Stimulated activated CD8-positive, alpha-beta memory T cell treated with anti-CD3 and anti-CD28 coated beads, Interleukin-7, amount 100 ng/mL, for 1 hour (primary cell): ENCODE data around the gene OSTN.
"Not testable (repeated sequence)": the region's sequence is repeated elsewhere in the genome, so short reads cannot be mapped to it uniquely, and the experiment has no call there.

Experiments
- DNase-seq, 2 donors: peaks; one replicate each; pipeline ENCODE4 v3.0.0-alpha.2; 2020; ENCODE audit warnings: low read depth in 2 of 2

OSTN gene

DNA sequence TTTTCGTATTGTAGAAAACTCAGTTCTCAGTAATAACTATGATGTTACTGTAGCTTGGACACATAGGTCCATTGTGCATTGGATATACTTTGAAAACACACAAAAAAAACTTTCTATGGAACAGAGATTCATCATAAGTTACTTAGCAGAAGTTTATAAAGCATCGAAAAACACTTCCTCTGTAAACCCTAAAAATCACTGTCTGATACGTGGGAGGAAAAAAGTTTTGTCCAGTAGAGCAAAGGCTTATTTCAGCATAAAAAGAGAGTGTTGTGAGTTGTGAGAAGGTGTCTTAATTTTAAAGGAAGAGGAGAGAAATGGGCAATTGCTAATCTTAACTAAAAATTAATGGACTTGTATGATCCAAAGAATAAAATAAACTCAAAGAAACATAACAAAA lies 64.8 kb downstream of the OSTN start:
- no peak for DNase-seq

DNA sequence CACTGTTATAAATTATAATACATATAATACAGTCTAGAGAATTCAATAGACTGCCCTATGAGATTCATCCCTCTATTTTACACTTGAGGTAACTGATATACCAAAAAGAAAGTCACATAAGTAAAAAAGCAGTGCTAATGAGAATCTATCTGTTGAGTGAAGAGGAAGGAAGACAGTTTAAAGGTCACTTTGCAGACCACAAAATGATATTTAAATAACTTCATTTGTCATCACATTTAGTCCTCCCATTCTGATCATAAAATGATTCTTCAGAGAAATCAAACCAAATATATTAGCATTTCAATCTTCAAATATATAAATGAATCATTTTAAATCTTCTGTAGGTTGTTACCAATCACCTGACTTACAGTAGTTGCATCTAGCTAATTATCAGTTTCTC lies 69.7 kb downstream of the OSTN start:
- no peak for DNase-seq

DNA sequence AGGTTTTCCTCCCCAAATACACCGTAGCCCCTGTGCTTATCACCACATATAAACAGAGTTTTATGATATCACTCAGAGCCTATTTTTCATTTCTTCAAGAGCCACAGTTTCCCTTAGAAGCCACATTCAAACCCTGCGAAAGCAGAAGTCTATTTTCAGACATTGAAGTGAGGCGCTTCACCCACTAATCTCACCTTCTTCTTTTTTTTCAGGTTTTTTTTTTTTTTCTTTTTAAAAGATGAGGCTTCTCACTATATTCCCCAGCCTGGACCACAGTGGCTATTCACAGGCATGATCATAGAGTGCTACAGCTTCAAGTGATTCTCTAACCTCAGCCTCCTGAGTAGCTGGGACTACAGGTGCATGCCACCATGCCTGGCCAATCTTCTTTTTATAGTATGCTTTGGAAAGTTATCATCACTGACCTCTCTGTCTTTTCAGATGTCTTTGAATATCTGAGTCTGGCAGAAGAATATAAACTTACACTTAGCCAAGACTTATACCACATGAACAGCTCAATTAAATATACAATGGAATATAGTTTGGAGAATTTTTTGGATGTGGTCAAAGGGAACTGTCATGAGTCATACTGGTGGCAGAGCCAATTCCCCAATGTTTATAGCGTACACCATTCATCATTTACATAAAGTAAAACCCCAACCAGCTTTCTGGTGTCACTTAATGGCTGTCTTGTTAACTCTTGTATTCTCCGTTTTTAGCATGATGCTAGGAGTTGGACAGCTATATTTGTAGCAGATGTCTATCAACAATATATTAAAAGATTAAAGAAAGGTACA lies 70.4 kb downstream of the OSTN start:
- DNase-seq = no peak

DNA sequence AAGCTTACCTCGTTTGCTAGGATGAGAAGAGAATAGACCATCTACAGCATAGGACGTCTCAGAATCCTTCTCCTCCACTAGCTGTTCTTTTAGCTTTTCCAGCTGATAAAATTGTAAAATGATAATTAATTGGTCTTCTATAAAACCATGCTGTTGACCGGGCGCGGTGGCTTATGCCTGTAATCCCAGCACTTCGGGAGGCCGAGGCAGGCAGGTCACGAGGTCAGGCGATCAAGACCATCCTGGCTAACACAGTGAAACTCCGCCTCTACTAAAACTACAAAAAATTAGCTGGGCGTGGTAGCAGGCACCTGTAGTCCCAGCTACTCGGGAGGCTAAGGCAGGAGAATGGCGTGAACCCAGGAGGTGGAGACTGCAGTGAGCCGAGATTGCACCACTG lies 76.2 kb downstream of the OSTN start:
- not testable (repeated sequence) for DNase-seq

DNA sequence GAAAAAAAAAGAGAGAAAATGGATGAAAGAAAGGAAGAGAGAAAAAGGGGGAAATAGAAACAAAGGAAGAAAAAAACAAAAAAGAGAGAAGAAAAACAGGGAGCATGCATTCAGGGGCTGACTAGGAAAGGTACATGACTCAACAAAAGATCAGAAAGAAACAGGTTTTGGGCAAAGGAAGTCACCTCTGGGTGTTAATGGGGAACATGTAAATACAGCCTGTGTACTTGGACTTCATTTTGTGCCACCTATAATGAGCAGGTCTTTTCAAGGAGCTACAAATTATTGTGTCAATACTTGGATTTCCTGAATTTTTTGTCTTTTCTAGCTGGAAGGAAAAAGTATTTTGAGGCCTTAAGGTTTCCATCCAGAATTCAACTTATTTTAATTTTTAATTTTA lies 76.7 kb downstream of the OSTN start:
- no peak for DNase-seq

DNA sequence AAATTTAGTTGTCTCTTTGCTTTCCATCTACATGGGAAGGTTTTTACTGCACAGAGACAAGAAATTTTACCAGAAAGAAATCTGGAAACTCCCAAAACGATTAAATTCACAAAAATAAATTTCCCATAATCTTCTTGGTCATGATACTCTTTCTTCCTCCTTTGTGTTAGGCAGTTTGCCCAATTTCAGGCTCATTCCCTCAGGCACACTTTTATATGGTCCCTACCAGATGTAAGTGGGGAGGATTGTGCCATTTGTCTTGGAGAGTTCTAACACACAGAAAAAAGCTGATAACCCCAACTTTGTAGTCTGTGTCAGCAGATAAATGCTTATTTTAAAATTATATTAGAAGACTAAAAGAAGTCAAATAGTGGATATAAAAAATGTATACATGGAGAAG lies 81.1 kb downstream of the OSTN start:
- DNase-seq = no peak

DNA sequence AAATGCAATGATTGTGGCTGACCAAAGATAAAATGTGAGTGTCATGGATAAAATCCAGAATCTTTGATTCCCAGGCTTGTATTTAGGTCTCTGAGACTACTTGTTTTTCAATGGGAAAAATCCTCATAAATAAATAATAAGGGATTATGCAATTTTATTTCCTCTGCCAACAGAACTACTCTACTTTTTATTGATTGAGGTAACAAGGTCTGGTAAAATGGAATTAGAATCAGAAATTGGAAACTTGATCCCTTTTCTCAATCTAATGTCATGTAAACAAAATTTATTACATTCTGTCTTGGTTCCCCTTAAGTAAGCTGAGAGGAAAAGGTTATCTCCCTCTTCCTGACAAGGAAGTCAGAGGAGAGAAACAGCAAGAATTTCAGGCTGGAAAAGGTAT lies 81.8 kb downstream of the OSTN start:
- DNase-seq = no peak

DNA sequence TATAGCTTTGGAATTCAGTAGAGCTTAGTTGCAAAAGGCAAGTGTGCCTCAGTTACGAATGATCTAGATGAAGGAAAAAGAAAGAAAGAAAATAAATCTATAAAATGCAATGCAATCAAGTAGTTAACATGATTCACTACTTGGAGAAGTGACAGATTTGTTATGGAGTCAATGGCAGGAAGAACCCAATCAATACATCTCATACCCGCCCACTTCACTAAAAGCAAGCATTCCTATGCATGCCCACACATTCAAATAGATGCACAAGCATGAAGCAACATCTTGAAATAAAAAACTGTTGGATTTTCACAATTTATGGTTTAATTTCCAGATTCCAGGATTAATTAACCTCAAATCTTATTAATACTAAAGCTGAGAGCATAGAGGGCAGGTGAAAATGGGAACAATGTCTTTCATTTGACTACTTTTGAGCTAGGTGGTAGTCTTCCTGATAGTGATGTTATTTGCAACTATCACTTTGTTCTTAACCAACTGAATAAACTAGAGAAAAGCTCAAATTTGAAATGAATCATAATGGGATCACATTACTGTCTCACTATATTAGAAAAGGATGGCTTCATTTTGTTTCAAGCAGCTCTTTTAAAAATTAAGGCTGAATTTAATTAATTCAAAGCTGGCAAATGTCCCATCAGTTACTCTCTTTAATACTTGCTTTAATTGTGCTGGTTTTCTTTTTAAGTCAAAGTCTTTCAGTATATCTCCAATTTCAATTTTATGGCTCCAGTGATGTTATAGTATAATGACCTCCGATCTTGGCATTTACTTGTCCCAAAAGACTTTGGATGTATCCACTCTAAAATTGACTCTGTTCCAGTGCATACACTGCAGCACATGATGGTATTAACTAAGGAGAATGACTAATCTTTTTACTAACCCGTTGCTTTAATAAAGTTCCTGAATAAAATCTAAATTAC lies 83.5 kb downstream of the OSTN start:
- DNase-seq = no peak

DNA sequence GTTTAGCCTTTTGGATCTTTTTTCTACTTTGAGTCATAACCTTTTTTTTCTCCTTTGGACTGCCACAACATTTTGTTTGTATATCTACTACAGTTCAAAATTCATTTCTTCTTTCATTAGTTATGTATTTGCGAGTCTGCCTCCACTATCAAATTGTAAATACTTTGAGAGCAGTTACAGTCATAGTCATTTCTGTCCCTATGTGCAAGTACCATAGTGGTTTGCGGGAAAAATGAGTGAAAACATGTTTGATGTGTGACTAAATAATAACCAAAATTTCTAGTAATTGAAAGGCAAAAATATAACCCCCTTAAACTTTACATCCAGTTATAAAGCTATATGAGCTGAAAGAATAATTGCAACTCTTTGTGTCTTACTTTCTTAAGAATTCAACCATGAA lies 84.4 kb downstream of the OSTN start:
- DNase-seq = no peak

DNA sequence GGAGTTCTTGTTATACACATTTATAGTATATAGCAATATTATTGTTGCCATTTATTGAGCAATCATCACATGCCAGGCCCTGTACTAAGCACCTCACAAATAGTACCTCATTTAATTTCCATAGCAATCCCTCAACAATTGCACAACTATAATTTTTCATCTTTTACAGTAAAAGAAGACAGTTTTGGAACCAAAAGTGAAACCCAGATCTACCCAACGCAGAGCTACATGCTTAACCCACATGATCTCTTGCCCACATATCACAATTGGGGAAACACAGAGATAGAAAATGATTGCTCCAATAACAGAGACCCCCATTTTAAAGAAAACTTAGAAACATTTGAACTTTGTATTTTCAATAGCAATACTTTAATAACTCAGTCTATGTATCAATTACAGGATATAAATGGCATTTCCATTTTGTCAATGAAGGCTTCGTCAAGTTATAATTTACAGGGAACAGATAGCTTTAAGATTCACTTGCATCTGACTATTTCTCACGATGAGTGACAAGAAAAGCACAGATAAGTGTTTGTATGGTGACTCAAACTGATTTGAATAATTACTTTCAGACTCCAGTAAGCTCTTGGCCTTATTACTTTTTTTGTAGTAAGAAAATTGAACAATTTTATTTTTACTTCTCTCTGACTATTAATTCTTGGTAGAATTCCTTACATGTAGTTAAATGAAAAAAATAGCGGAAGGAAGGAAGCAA lies 91.4 kb downstream of the OSTN start:
- no peak for DNase-seq

DNA sequence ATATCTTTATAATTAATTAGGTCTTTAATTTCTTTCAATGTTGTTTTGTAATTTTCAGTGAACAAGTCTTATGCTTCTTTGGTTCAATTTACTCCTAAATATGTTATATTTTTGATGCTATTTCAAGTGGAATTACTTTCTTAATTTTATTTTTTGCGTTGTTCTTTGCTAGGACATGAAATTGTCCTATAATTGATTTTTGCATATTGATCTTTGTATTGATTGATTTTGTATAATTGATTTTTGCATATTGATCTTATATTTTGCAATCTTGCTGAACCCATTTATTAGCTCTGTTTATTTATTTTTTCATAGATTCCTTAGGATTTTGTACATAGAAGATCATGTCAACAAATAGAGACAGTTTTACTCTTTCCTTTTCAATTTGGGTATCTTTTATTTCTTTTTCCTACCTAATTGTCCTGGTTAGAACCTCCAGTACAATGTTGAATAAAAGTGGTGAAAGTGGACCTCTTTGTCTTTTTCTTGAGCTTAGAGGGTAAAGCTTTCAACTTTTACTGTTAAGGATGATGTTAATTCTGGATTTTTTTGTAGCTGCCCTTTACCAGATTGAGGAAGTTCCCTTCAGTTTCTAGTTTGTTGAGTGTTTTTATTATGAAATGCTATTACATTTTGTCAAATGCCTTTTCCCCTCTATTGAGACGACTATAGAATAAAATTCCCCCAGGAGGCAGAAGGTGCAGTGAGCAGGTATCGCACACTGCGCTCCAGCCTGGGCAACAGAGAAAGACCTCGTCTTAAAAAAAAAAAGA lies 93.4 kb downstream of the OSTN start:
- DNase-seq = no peak

DNA sequence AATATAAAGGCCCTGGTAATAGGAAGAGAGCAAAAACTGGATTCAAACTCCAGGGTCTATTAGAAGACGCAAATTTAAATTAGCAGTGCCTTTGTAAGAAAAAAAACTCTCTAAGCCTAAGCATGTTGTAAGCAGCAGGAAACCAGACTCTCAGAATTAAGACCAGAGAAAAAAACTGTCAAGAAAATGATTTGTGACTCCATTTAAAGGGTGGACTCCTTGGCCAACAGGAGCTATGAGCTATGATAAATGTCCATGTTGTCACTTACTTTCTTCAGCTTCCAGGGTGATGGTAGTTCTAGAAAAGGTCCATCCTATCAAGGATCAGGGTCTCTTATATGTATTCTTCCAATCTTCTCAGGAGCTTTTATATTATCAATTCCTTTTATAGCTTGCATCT lies 95.2 kb downstream of the OSTN start:
- DNase-seq = no peak

DNA sequence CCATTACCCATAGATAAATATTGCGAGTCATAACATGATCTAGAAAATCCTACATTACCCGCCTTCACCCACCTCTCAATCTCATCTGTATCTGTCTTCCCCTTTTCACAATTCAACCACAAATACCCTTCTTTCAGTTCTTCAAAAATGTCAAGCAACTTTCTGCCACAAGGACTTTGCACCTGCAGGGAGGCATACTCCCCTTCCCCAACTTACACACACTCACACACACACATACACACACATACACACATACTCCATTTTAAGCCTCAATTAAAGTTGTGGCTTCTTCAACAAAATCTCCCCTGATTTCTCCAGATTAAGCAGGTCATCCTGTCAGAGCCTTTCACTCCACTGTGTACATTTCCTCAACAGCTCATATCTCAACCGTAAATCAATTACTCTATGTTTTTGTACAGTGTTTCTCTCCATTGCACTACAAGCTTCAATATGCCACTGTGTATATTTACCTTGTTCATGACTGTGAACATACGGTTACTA lies 97.0 kb downstream of the OSTN start:
- DNase-seq = no peak

DNA sequence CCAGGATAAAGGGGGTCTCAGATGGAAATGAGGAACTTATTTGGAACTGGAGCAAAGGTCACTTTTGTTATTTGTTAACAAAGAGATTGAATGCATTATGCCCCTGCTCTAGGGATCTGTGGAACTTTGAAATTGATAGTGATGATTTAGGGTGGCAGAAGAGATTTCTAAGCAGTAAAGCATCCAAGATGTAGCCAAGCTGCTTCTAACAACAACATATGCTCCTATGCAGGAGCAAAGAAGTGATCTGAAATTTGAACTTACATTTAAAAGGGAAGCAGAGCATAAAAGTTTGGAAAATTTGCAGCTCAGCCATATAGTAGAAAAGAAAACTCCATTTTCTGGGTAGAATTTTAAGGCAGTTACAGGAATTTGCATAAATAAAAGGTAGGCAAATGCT lies 99.8 kb downstream of the OSTN start:
- DNase-seq = no peak

DNA sequence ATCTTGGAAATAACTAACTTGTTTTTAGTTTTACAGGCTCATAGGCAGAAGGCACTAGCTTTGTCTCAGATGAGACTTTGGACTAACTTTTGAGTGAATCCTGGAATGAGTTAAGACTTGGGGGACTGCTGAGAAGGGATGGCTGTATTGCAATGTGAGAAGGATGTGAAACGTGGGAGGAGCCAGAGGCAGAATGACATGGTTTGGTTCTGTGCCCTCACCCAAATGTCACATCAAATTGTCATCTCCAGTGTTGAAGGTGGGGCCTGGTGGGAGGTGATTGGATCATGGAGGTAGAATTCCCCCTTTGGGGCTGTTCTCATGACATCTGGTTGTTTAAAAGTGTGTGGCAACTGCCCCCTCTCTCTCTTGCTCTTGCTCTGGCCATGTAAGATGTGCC lies 101.4 kb downstream of the OSTN start:
- DNase-seq = no peak

DNA sequence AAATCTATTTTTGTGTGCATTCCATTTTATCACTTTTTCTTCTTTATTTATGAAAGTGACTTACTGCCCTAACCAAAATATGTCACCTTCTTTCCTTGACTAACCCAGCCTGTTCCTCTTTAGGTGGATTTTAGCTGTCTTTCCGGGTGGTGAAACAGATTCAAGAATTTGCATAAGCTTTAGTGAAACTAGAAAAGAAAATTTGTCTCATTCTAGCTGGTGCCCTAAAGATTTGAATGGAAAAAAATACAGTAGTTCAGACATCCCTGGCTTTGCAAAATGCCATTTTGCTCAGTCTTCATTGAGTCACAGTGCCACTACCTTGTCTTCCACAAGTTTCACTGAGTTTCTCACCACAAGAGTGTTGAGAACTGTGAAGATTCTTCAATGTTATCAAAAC lies 102.0 kb downstream of the OSTN start:
- DNase-seq = no peak

DNA sequence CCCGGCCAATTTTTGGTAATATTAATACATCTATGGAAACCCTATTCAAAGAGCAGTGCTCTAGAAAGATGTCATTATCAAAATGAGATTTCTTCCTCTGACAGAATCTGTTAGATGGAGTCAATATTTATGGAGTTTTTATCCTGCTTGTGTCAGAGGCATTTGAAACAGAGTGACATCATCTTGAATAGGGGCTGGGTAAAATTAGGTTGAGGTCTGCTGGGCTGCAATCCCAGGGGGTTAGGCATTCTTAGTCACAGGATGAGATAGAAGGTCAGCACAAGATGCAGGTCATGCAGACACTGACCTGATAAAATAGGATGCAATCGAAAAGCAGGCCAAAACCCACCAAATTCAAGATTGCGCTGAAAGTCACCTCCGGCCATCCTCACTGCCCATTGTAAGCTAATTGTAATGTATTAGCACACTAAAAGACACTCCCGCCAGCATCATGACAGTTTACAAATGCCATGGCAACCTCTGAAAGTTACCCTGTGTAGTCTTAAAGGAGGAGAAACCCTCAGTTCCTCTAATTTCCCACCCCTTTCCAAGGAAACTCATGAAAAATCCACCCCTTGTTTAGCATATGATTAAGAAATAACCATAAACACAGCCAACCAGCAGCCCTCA lies 102.9 kb downstream of the OSTN start:
- DNase-seq = no peak

DNA sequence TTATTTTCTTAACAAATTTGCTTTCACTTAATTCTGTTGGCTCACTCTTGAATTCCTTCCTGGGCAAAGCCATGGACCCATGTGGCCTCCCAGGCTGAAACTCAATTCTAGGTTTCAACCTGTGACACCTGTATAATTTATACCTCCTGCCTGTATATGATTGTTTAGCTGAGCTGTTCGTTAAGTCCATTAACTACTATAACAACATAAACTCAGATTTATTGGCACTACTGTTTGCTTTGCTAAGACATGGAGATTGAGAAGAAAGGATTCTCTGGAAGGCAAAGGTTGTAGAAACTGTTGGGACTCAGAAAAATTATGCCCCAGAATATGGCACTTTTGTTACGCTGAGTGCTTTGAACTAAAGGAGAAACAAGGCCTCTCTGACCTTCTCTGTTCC lies 103.4 kb downstream of the OSTN start:
- DNase-seq = no peak

DNA sequence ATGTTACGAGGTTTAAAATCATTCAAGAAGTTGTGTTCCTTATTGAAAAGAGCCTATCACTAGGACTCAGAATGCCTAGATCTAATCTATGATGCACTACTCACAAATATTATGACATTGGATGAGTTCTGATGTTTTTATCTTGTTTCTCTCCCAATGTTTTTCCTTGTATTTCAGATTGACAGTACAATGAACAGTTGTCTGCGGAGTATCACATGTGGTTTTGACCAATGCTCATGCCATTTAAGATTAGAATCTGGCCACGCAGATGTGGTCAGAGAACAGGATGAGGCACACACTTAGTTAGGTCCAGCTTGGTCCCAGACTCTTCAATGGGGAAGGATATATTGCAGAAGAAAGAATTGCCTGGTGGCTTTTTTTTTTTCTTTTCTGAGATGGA lies 104.6 kb downstream of the OSTN start:
- no peak for DNase-seq

DNA sequence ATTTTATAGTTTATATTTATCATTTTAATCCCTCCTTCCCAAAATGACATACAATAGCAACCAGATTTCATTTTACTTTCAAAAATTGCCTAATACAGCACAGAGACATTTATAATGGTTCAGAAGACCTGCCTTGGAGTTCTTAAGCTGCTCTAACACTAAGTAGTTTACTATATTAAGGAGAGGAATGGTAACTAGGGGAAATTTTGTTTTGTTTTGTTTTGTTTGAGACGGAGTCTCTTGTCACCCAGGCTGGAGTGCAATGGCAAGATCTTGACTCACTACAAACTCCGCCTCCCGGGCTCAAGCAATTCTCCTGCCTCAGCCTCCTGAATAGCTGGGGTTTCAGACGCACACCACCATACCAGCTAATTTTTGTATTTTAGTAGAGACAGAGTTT lies 107.4 kb downstream of the OSTN start:
- no peak for DNase-seq

DNA sequence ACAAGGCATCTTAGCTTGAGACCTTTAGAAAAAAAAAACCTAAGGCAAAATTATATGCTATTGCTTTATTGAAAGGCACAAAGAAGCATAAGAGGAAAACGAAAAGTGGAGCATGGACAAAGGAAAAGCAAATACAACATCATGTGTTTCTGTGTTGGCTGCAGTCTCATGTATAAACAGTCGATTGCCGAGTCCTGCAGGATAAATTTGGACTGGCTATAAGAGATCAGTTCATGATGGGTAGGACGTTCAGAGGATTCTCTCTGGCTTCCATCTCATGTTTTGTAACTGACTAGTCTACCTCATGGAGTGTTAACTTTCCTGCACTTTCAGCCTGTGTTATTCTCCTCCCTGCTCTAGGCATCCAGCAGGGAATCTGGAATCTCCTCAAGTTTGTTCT lies 108.3 kb downstream of the OSTN start:
- DNase-seq = no peak
